GM21723 (cell line): ENCODE results near the gene DPF3.

Experiments
- ATAC-seq: cut with Tn5 transposase; IDR thresholded peaks from one replicate; pipeline ENCODE4 v1.9.1; 2021; ENCODE audit warnings: mild to moderate bottlenecking, moderate library complexity; ENCODE audit not compliant: unreplicated experiment

Gene DPF3

DNA sequence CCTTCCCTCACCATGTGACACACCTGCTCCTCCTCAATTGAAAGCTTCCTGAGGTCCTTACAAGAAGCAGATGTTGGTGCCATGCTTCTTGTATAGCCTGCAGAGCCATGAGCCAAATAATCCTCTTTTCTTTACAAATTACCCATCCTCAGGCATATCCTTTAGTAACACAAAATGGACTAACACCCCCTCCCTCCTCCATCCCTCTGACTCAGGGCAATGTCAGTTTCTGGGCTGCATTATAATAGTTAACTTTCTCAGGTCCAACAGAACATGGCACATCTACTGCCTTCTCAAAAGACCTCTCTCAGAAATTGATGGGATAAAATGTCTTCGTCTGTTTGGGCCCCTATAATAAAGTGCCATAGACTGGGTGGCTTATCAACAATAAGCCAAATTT lies 287.0 kb downstream of the DPF3 start:
- no peak for ATAC-seq

- no peak for ATAC-seq
Measured at GRCh38 chr14:72605921-72606220, 288.0 kb downstream of the DPF3 start.

DNA sequence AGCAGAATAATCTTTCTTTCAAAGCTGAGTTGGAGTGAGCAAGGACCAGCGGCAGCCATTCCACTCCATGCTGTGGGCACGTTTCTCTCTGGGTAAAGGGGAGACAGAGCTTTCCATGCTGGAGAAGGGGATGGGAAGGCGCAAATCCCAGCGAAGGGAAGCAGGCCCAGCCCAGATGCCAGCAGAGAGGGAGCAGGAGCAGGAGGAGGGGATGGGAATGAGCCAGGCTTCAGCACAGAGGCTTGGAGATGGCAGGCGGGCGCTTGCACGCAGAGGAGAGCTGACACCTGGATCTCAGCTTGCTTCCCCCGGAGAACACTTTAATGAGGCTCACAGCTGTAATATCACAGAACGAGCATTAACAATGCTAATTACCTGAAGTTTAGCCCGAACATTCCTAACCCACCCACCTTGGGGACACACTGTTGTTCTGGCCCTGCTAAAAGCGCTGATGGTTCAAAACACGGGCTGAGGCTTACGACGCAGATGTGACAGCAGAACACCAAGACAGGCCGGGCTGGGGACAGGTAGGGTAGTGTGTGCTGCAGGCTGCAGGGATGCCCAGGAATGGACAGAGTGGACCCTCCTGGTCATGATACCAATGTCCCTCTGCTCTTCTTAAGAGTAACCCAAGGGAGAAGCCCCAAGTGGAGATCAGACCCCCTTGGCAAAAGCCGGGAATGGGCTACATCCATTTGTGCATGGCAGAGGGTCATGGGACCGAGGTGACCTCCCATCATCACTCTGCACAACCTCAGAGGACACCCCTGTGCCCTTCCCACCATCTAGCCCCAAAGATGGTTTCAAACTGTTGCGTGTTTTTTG lies 288.6 kb downstream of the DPF3 start:
- no peak for ATAC-seq

DNA sequence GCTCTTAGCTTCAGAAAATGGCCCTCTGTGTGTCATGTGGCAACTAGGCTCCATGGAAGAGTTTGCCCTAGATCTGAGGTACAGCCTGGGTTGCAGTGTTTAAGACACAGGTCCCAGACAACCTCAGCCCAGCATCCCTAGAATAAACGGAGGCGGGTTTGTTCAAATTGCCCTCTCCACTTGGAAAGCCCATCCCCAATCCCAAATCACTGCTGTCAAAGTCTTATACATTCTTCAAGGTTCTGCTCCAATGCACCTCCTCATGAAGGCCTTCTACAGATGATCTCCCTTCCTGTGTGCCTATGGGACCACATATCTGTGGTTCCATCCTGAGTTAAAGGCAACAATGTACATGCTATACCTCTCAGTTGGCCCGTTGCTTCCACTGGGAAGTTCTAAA lies 289.8 kb downstream of the DPF3 start:
- no peak for ATAC-seq

- no peak for ATAC-seq
Measured at GRCh38 chr14:72603639-72604038, 290.3 kb downstream of the DPF3 start.

DNA sequence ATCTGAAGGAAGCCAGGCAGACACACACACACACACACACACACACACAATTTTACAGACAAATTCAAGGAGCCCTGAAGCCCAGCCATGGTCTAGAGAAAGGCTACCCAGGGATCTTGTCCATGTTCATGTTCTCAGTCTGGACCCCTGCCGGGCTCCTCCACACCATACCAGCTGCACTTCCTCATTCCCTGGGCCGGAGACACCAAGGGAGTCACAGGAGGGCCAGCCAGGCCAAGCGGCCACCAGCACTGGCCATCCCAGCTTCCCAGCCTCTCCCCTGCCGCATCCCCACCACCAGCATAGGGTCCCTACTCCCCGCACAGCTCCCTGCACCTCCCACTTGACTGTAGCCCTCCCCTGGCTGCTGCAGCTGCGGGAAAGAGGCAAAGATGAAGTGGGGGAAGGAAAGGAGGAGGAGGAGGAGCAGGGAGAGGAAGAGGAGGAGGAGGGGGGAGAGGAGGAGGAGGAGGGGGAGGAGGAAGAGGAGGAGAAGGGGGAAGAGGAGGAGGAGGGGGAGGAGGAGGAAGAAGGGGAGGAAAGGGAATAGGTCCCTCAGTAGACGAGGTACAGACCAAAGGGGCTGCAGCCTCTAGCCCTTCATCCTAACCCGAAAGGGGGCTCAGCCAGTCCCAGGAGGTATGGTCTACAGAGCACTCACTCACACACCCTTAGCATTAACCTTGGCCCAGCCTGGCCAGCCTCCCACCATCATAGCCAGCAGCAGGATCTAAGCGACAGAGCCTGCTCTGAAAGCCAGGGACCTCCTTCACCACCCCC lies 293.2 kb downstream of the DPF3 start:
- ATAC-seq = no peak

DNA sequence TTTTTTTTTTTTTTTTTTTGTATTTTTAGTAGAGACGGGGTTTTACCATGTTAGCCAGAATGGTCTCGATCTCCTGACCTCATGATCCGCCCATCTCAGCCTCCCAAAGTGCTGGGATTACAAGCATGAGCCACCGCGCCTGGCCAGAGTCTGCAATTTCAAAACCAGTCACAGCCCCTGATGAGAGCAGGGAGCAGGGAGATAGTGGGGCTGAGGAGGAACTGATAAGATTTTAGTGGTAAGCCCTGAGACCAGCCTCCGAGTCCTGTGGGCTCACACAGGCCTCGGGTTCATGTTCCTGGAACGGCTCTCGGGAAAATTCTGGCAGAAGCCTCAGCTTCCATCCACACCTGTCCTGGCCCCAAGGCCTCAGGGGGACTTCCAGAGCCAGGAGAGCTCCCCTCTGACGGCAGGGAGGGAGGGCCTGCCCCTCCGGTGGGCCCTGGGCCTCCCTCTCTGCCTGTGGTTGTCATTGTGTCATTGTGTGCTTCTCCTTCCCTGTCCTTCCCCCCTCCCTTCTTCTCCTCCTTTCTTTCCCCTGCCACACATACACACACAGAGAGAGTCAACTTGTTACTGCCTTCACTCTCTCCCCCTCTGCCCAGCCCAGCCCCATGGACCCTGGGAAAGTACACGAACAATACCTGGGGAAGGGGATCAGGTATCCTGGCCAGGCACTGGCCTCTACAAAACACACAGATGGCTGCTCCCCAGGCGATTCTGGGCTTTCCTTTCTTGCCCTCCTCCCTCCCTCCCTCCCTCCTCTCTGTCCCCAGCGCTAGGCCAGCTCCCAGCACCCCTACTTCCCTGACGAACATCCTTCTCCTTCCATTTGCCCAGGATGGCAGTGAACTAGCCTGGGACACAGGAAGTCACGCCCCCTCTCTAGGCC lies 294.1 kb downstream of the DPF3 start:
- ATAC-seq = no peak

DNA sequence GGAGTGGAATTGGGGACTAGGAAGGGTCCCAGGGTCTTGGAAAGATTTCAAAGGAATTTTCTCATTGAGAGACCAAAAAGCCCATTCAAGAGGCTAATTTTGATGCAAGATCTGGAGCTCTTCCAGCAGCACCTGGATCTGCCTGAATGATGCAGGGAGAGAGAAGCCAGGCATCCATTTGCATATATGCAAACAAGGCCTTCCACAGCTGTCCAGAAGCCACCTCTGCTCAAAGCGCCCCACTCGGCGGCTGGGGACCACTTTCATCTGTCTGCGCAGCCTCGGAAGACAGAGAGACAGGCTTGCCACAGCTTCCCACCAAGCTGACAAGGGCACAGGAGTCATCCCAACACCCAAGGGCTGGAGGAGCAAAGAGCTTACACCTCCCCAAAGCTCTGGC lies 295.6 kb downstream of the DPF3 start:
- ATAC-seq = peak; percentile 63

- peak; percentile 41 for ATAC-seq
Measured at GRCh38 chr14:72597252-72598233, 296.4 kb downstream of the DPF3 start.

- no peak for ATAC-seq
Measured at GRCh38 chr14:72595152-72595862, 298.6 kb downstream of the DPF3 start.

GRCh38 chr14:72594099-72594901 lies 299.6 kb downstream of the DPF3 start:
- ATAC-seq = no peak

DNA sequence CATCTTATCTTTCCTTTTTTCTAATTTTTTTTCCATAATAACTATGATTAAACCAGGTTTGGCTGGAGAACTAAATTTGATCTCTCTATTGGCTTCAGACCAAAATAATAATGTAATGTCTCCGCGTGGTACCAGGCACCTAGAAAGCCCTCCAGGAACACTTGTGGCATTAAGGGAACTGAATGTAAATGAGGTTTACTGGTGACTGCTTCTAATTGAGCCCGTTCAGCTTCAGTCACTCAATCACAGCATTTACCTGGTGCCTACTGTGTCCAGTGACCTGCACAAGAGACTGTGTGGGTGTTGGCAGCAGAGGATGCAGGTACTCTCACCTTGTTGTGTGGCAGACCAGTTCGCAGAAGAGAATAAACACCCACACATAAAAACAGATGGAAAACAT lies 302.5 kb downstream of the DPF3 start:
- no peak for ATAC-seq

- no peak for ATAC-seq
Measured at GRCh38 chr14:72590577-72590976, 303.3 kb downstream of the DPF3 start.

DNA sequence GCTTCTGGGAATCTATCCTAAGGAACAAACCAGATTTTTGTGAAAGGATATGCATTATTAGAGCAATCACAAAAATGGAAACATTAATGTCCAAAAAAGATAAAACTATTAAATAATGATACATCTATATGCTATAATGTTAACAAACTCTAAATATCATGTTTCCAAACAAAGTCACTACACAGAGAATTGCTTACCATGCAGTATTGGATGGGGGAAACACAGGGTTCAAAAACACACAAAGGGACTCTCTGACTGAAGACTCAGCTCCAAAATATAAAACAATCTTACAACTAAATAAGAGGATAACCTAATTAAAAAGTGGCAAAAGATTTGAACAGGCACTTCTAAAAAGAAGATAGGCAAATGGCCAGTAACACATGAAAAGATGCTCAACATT lies 304.2 kb downstream of the DPF3 start:
- no peak for ATAC-seq

- no peak for ATAC-seq
Measured at GRCh38 chr14:72588521-72588920, 305.4 kb downstream of the DPF3 start.

GRCh38 chr14:72583316-72584272 lies 310.3 kb downstream of the DPF3 start:
- no peak for ATAC-seq

DNA sequence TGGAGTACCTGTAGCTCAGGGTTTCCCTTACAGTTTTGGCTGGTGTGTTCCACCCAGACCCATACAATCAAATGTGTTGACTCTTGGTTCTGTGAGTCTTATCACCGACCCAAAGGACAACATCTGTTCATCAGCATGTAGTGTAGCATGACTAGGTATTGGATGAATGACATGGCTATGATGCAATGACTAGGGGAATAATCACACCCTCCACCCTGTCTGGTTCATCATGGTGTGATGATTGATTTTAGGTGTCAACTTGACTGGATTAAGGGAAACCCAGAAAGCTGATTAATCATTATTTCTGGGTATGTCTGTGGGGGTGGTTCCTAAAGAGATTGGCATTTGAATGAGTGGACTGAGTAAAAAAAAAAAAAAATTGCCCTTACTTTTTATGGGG lies 311.3 kb downstream of the DPF3 start:
- no peak for ATAC-seq

DNA sequence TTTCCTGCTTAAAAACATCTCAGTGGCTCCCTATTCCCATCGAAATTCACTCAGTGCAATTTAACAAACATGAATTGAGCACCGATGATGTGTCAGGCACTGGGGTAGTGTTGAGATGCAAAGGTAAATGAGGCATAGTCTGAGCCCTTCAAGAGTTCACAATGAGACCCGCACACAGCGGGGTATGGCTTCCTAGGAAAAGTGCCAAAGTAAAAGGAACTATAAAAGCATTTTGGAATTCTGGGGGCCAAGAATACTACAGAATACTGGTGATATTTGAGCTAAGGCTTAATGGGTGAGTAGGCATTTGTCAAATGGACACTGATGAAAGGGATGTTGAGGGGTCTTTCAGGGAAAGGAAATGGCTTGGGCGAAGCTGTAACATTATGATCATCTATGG lies 315.4 kb downstream of the DPF3 start:
- no peak for ATAC-seq
